CD4-positive, alpha-beta T cell (primary cell): Measurements from ENCODE around the gene ATG5. TPM values are rescaled to one million over a fixed set of nuclear protein-coding genes. Genes with fewer than 3 reads are reported as not detected.

ENCODE experiments used
- ATAC-seq: fragments of 200-7000 bp; cut with Tn5 transposase; one replicate; pipeline ENCODE4 v1.10.0; 2022; ENCODE audit warnings: mild to moderate bottlenecking; ENCODE audit not compliant: poor library complexity
- CTCF ChIA-PET: fragments of 350-600 bp; sonication (Branson Sonifier 250); formaldehyde crosslinking; loops from one replicate; lab custom pipeline; 2021; ENCODE audit warnings: antibody characterized with exemption, inconsistent platforms; lab: Charles Lee
- POLR2A ChIA-PET: fragments of 350-600 bp; sonication (Branson Sonifier 250); formaldehyde crosslinking; loops from one replicate; lab custom pipeline; 2021; ENCODE audit warnings: antibody characterized with exemption, inconsistent platforms; lab: Charles Lee
- DNase-seq, 14 experiments: peaks; one replicate each; pipeline ENCODE4 v3.0.0-alpha.2; 2013 to 2020; ENCODE audit warnings: mixed read lengths in 2 of 14
- H3K27ac ChIP-seq, 2 donors: one replicate each; pipeline versions ENCODE4 v1.5.1 to v1.7.0; 2013; ENCODE audit warnings: low read length in 2 of 2, low read depth in 1 of 2, mild to moderate bottlenecking in 1 of 2
- H3K27me3 ChIP-seq, 2 experiments: 1 replicate in 1 of 2; 2 replicates in 1 of 2; pipeline versions ENCODE4 v1.6.1 to v1.7.0; 2013; ENCODE audit warnings: low read length in 2 of 2, control low read depth in 1 of 2, mild to moderate bottlenecking in 1 of 2, moderate library complexity in 1 of 2; ENCODE audit not compliant: insufficient read depth in 2 of 2, control insufficient read depth in 1 of 2
- H3K36me3 ChIP-seq: one replicate; pipeline ENCODE4 v1.6.1; 2013; ENCODE audit warnings: low read length, control low read depth; ENCODE audit not compliant: insufficient read depth
- H3K4me1 ChIP-seq: one replicate; pipeline ENCODE4 v1.6.1; 2013; ENCODE audit warnings: low read length, control low read depth; ENCODE audit not compliant: insufficient read depth
- H3K4me3 ChIP-seq: one replicate; pipeline ENCODE4 v1.5.1; 2013; ENCODE audit warnings: mild to moderate bottlenecking, low read length, moderate library complexity
- H3K9me3 ChIP-seq, 2 experiments: 1 replicate in 1 of 2; 2 replicates in 1 of 2; pipeline versions ENCODE4 v1.6.1 to v1.7.0; 2013; ENCODE audit warnings: low read length in 2 of 2, mild to moderate bottlenecking in 2 of 2, control low read depth in 1 of 2, moderate library complexity in 1 of 2; ENCODE audit not compliant: control insufficient read depth in 1 of 2, insufficient read depth in 1 of 2
- H3K27ac Mint-ChIP-seq: one replicate; pipeline ENCODE4 v1.8.0; 2020; ENCODE audit warnings: mixed read lengths
- H3K27me3 Mint-ChIP-seq: one replicate; pipeline ENCODE4 v1.8.0; 2021; ENCODE audit warnings: mixed read lengths
- H3K36me3 Mint-ChIP-seq: one replicate; pipeline ENCODE4 v1.8.0; 2021; ENCODE audit warnings: low read depth, mixed read lengths
- H3K4me1 Mint-ChIP-seq: one replicate; pipeline ENCODE4 v1.8.0; 2021; ENCODE audit warnings: low read depth, mixed read lengths
- H3K4me3 Mint-ChIP-seq: one replicate; pipeline ENCODE4 v1.8.0; 2020; ENCODE audit warnings: mild to moderate bottlenecking, mixed read lengths
- H3K9me3 Mint-ChIP-seq: one replicate; pipeline ENCODE4 v1.8.0; 2020; ENCODE audit warnings: mixed read lengths
- intact Hi-C, 2 experiments: fragments of 100-400 bp; cut with DNase I in 1 of 2; cut with micrococcal nuclease in 1 of 2; formaldehyde crosslinking; loops; one replicate each; pipeline versions ENCODE4 v1.15.1 to v1.9.0; 2023 to 2025; cut with DNase I, micrococcal nuclease
- total RNA-seq, 174 experiments: library from RNA in 2 of 174; stranded (reverse) in 2 of 174; gene quantifications; one replicate each; pipeline ENCODE4 v1.2.3 and lab custom pipeline; 2021 to 2026
- TF ChIP-seq, protein P1 (sequence below): fragments of 200-600 bp; IDR thresholded peaks from one replicate; pipeline ENCODE4 v1.8.0; 2022; ENCODE audit warnings: antibody characterized with exemption, mild to moderate bottlenecking

ATG5 gene
- total RNA-seq, 2 experiments from 2014 or later: 19.4 to 23.2 TPM

DNA sequence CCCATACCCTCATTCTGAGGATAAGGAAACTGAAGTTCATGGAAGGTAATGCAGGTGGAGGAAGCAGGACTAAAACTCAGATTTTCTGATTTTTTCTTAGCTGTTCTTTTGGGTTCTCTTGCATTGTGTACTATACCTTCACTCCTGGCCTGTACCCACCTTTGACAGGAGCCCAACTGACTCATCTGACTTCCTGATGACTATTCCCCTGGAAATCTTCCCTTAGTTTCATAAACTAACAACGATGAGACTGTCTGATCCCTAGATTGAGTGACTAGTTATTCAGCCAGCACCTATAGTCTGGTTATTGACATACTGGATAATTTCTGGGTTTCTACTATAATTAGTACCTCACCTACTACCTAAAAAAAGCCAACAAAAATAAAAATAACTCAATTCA is 45.1 kb upstream of the ATG5 start:
- no peak overlapping the region for H3K27ac Mint-ChIP-seq
- no peak for ATAC-seq
- TF ChIP-seq, protein P1, sequence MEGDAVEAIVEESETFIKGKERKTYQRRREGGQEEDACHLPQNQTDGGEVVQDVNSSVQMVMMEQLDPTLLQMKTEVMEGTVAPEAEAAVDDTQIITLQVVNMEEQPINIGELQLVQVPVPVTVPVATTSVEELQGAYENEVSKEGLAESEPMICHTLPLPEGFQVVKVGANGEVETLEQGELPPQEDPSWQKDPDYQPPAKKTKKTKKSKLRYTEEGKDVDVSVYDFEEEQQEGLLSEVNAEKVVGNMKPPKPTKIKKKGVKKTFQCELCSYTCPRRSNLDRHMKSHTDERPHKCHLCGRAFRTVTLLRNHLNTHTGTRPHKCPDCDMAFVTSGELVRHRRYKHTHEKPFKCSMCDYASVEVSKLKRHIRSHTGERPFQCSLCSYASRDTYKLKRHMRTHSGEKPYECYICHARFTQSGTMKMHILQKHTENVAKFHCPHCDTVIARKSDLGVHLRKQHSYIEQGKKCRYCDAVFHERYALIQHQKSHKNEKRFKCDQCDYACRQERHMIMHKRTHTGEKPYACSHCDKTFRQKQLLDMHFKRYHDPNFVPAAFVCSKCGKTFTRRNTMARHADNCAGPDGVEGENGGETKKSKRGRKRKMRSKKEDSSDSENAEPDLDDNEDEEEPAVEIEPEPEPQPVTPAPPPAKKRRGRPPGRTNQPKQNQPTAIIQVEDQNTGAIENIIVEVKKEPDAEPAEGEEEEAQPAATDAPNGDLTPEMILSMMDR: no peak
- Histone ChIP-seq H3K9me3 (no peaks in the 10 kb centered on the region), H3K4me3 (no peak overlapping the region), H3K4me1 (no peaks in the 10 kb centered on the region), H3K36me3 (no peaks in the 10 kb centered on the region), H3K27ac (no peak overlapping the region), H3K27me3 (no peaks in the 10 kb centered on the region)
- POLR2A ChIA-PET: no interaction called here
- intact Hi-C loops: no loop called here
- CTCF ChIA-PET: interaction anchor here (1.6 kb wide), 1 partner anchor 10 kb away, joined by 4 read pairs; the partner anchor contains the start of gene CRYBG1
- H3K4me1 Mint-ChIP-seq: no peaks in the 10 kb centered on the region
- H3K9me3 Mint-ChIP-seq: no peaks in the 10 kb centered on the region
- H3K27me3 Mint-ChIP-seq: peaks cover 8% of the 10 kb centered on the region
- no peak for DNase-seq
- no peaks in the 10 kb centered on the region for H3K36me3 Mint-ChIP-seq
- no peak overlapping the region for H3K4me3 Mint-ChIP-seq

DNA sequence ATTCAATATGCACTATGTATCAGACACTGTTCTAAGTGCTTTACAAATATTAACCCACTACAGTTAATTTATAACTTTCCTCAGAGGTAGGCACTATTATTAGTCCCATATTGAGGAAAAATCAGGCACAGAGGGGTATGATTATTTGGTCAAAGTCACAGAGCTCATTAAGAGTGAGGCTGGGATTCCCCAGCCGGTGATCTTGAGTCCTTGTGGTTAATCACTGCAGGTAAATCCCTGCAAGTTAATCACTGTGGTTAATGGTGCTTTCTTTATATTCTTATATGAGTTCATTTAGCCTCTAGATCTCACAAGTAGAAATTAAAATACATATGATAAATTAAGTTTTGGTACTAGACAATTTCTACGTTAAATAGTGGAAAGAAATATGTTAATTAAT is 44.2 kb upstream of the ATG5 start:
- H3K4me3 ChIP-seq: no peak overlapping the region
- peaks cover 8% of the 10 kb centered on the region for H3K27me3 Mint-ChIP-seq
- no peak overlapping the region for H3K27ac ChIP-seq
- H3K4me1 Mint-ChIP-seq: no peaks in the 10 kb centered on the region
- ATAC-seq (no peak), DNase-seq (no peak)
- CTCF ChIA-PET: interaction anchor here (0.6 kb wide), 1 partner anchor 9 kb away, joined by 3 read pairs; the partner anchor contains the start of gene CRYBG1
- no peaks in the 10 kb centered on the region for H3K4me1 ChIP-seq
- no peaks in the 10 kb centered on the region for H3K36me3 Mint-ChIP-seq
- POLR2A ChIA-PET: no interaction called here
- TF ChIP-seq, protein P1: no peak
- H3K36me3 ChIP-seq: no peaks in the 10 kb centered on the region
- H3K27me3 ChIP-seq: no peaks in the 10 kb centered on the region
- intact Hi-C loops: no loop called here
- H3K9me3 Mint-ChIP-seq: no peaks in the 10 kb centered on the region
- H3K27ac Mint-ChIP-seq: no peak overlapping the region
- H3K9me3 ChIP-seq: no peaks in the 10 kb centered on the region
- no peak overlapping the region for H3K4me3 Mint-ChIP-seq

DNA sequence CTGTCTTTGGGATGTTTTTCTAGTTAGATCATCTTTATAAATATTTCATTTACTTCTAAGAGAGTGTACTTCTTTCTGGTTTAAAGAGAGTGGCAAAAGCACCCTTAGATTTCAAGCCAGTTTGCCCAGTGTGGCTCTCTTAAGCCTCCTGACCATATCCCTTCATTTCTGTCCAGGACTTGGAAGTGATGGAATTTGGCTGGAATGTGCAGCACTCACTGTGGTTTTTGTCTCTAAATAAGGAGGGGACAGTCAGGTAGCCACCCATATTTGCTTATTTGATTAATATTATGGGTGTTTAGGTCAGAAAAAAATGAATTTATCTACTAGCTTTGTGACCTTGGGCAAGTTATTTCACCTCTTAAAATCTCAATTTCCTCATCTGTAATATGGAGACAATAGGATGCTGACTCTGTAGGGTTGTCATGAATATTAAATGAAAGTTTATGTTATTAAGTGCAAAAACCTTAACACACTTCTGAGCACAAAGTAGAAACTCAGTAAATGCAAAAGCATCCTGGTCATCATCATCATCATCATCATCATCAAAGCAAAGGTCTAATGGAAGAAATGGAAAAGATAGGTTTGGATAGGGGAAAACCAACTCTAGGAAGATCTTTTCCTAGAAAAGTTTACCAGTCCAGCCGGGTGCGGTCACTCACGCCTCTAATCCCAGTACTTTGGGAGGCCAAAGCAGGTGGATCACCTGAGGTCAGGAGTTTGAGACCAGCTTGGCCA is 38.0 kb upstream of the ATG5 start:
- ATAC-seq: no peak
- TF ChIP-seq, protein P1: no peak
- intact Hi-C loops: no loop called here
- H3K4me3 ChIP-seq: no peak overlapping the region
- POLR2A ChIA-PET: interaction anchor here (0.6 kb wide), 1 partner anchor 623 kb away, joined by 3 read pairs; no protein-coding TSS in a partner anchor
- Mint-ChIP-seq H3K27me3 (peaks cover 27% of the 10 kb centered on the region), H3K36me3 (no peaks in the 10 kb centered on the region), H3K4me3 (no peak overlapping the region), H3K9me3 (no peaks in the 10 kb centered on the region), H3K27ac (no peak overlapping the region), H3K4me1 (peaks cover 6% of the 10 kb centered on the region)
- peaks cover 14% of the 10 kb centered on the region for H3K4me1 ChIP-seq
- peaks cover 4 to 10% of the 10 kb centered on the region in 2 experiments for H3K27me3 ChIP-seq
- no peak overlapping the region for H3K27ac ChIP-seq
- no peak for DNase-seq
- H3K9me3 ChIP-seq: peaks cover 0 to 4% of the 10 kb centered on the region in 2 experiments
- CTCF ChIA-PET: interaction anchor here (1.0 kb wide), 1 partner anchor 24 kb away, joined by 6 read pairs; no protein-coding TSS in a partner anchor
- no peaks in the 10 kb centered on the region for H3K36me3 ChIP-seq
